ENCODE results near the gene SLC38A1. TPM values are rescaled to one million over a fixed set of nuclear protein-coding genes. Genes with fewer than 3 reads are reported as not detected.
"Not testable (repeated sequence)": the region's sequence is repeated elsewhere in the genome, so short reads cannot be mapped to it uniquely, and the experiment has no call there.

SLC38A1 gene
- total and polyA plus RNA-seq, 2 donors from 2014 or later, result 13.3 to 124 TPM

DNA sequence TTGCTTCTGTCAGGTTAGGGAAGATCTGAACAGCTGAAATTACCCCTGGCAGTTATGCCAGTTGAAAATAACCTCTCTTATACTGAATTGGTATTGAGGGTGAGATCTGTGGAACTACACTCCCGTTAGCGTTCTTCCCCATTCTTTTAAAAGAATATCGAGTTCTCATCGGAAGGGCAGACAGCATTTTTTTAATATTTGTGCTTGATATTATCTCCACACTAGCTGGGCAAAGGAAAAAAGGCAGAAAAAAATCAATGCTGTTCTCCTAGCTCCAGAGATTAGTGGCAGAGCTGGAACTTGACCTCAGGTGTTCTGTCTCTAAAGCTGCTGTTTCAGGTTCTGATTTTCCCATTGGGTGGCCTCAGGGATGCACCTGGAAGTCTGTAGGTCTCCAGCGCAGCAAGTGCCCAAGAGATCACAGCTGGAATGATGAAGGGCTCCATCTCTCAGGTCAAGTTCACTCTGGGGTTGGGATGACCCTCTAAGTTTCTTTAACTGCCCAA, 67.5 kb downstream of the SLC38A1 start:
- no peaks in the 10 kb centered on the region for H3K4me1 ChIP-seq (ENCODE audit: control insufficient read depth in 2 of 3, insufficient read depth in 2 of 3, low read depth in 1 of 3, low read length in 3 of 3)
- H3K9me3 ChIP-seq (ENCODE audit: control insufficient read depth in 2 of 3, insufficient read depth in 1 of 3, low read length in 3 of 3), result no peaks in the 10 kb centered on the region
- FAIRE-seq (no peak), DNase-seq (no peak)
- TF ChIP-seq, protein P1, sequence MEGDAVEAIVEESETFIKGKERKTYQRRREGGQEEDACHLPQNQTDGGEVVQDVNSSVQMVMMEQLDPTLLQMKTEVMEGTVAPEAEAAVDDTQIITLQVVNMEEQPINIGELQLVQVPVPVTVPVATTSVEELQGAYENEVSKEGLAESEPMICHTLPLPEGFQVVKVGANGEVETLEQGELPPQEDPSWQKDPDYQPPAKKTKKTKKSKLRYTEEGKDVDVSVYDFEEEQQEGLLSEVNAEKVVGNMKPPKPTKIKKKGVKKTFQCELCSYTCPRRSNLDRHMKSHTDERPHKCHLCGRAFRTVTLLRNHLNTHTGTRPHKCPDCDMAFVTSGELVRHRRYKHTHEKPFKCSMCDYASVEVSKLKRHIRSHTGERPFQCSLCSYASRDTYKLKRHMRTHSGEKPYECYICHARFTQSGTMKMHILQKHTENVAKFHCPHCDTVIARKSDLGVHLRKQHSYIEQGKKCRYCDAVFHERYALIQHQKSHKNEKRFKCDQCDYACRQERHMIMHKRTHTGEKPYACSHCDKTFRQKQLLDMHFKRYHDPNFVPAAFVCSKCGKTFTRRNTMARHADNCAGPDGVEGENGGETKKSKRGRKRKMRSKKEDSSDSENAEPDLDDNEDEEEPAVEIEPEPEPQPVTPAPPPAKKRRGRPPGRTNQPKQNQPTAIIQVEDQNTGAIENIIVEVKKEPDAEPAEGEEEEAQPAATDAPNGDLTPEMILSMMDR (IDR thresholded peaks at IDR 0.05; ENCODE audit: borderline replicate concordance, extremely low read depth, insufficient read depth), result no peak
- no peak overlapping the region for H3K27ac ChIP-seq (ENCODE audit: low read depth in 2 of 2, low read length in 2 of 2)
- H3K27me3 ChIP-seq (ENCODE audit: control insufficient read depth, insufficient read depth, low read length), result no peaks in the 10 kb centered on the region
- intact Hi-C loops (cut with DNase I), result no loop called here
- no peak overlapping the region for H3K4me3 ChIP-seq (ENCODE audit: low read length in 3 of 3)
- H3K36me3 ChIP-seq (ENCODE audit: control insufficient read depth in 2 of 3, insufficient read depth in 3 of 3, low read length in 3 of 3), result peaks cover 0 to 5% (median 4%) of the 10 kb centered on the region in 3 donors
- no peak overlapping the region for H3K9ac ChIP-seq (ENCODE audit: low read length in 3 of 3)

DNA sequence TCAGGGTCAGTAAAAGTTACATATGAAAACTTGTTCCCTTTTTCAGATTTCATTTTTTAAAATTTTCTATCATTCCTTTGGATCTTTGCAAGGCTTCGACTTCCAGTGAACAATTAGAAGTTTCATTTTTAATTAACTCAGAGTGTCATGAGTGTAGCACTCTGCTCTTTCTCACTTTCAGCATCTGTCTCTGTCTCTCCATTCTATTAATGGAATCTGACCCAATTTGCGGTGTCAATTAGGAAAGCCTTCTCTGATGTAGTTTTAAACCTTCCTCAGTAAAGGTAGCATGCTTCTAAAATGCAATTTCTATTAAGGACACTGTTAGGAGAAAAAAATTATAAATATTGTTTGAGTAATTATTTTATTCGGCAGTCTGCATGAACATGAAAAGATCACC, 68.3 kb downstream of the SLC38A1 start:
- Histone ChIP-seq H3K4me1 (ENCODE audit: control insufficient read depth in 2 of 3, insufficient read depth in 2 of 3, low read depth in 1 of 3, low read length in 3 of 3) (no peaks in the 10 kb centered on the region), H3K9ac (ENCODE audit: low read length in 3 of 3) (no peak overlapping the region), H3K36me3 (ENCODE audit: control insufficient read depth in 2 of 3, insufficient read depth in 3 of 3, low read length in 3 of 3) (peaks cover 4 to 12% (median 4%) of the 10 kb centered on the region in 3 donors), H3K9me3 (ENCODE audit: control insufficient read depth in 2 of 3, insufficient read depth in 1 of 3, low read length in 3 of 3) (no peaks in the 10 kb centered on the region), H3K27ac (ENCODE audit: low read depth in 2 of 2, low read length in 2 of 2) (no peak overlapping the region), H3K4me3 (ENCODE audit: low read length in 3 of 3) (no peak overlapping the region), H3K27me3 (ENCODE audit: control insufficient read depth, insufficient read depth, low read length) (no peaks in the 10 kb centered on the region)
- DNase-seq (no peak), FAIRE-seq (no peak)
- TF ChIP-seq, protein P1 (IDR thresholded peaks at IDR 0.05; ENCODE audit: borderline replicate concordance, extremely low read depth, insufficient read depth), result no peak
- intact Hi-C loops (cut with DNase I), result no loop called here

- intact Hi-C loops (cut with DNase I), result no loop called here
- Histone ChIP-seq H3K36me3 (ENCODE audit: control insufficient read depth in 2 of 3, insufficient read depth in 3 of 3, low read length in 3 of 3) (peaks cover 4 to 14% (median 8%) of the 10 kb centered on the region in 3 donors), H3K4me3 (ENCODE audit: low read length in 3 of 3) (no peak overlapping the region), H3K27me3 (ENCODE audit: control insufficient read depth, insufficient read depth, low read length) (no peaks in the 10 kb centered on the region), H3K9ac (ENCODE audit: low read length in 3 of 3) (no peak overlapping the region), H3K4me1 (ENCODE audit: control insufficient read depth in 2 of 3, insufficient read depth in 2 of 3, low read depth in 1 of 3, low read length in 3 of 3) (no peaks in the 10 kb centered on the region), H3K27ac (ENCODE audit: low read depth in 2 of 2, low read length in 2 of 2) (no peak overlapping the region), H3K9me3 (ENCODE audit: control insufficient read depth in 2 of 3, insufficient read depth in 1 of 3, low read length in 3 of 3) (no peaks in the 10 kb centered on the region)
- TF ChIP-seq, protein P1 (IDR thresholded peaks at IDR 0.05; ENCODE audit: borderline replicate concordance, extremely low read depth, insufficient read depth), result no peak
- FAIRE-seq, result no peak
- DNase-seq, result no peak
These were observed 69.9 kb downstream of the SLC38A1 start for GRCh38 chr12:46198913-46199312.

GRCh38 chr12:46197883-46198282, 71.0 kb downstream of the SLC38A1 start:
- no peaks in the 10 kb centered on the region for H3K4me1 ChIP-seq (ENCODE audit: control insufficient read depth in 2 of 3, insufficient read depth in 2 of 3, low read depth in 1 of 3, low read length in 3 of 3)
- no peak overlapping the region for H3K4me3 ChIP-seq (ENCODE audit: low read length in 3 of 3)
- H3K27ac ChIP-seq (ENCODE audit: low read depth in 2 of 2, low read length in 2 of 2), result no peak overlapping the region
- no peaks in the 10 kb centered on the region for H3K27me3 ChIP-seq (ENCODE audit: control insufficient read depth, insufficient read depth, low read length)
- intact Hi-C loops (cut with DNase I), result no loop called here
- H3K36me3 ChIP-seq (ENCODE audit: control insufficient read depth in 2 of 3, insufficient read depth in 3 of 3, low read length in 3 of 3), result peaks cover 2 to 14% (median 8%) of the 10 kb centered on the region in 3 donors
- FAIRE-seq (no peak), DNase-seq (no peak)
- TF ChIP-seq, protein P1 (IDR thresholded peaks at IDR 0.05; ENCODE audit: borderline replicate concordance, extremely low read depth, insufficient read depth), result no peak
- H3K9ac ChIP-seq (ENCODE audit: low read length in 3 of 3), result no peak overlapping the region
- H3K9me3 ChIP-seq (ENCODE audit: control insufficient read depth in 2 of 3, insufficient read depth in 1 of 3, low read length in 3 of 3), result no peaks in the 10 kb centered on the region

- FAIRE-seq; intact Hi-C loops (cut with DNase I): not testable (repeated sequence)
These were observed 78.3 kb downstream of the SLC38A1 start for GRCh38 chr12:46190533-46190932.

More at GRCh38 chr12:46190533-46190932, 78.3 kb downstream of the SLC38A1 start:
- DNase-seq; H3K4me3 ChIP-seq (ENCODE audit: low read length in 3 of 3); H3K9me3 ChIP-seq (ENCODE audit: control insufficient read depth in 2 of 3, insufficient read depth in 1 of 3, low read length in 3 of 3); H3K27me3 ChIP-seq (ENCODE audit: control insufficient read depth, insufficient read depth, low read length); H3K4me1 ChIP-seq (ENCODE audit: control insufficient read depth in 2 of 3, insufficient read depth in 2 of 3, low read depth in 1 of 3, low read length in 3 of 3); H3K27ac ChIP-seq (ENCODE audit: low read depth in 2 of 2, low read length in 2 of 2); H3K36me3 ChIP-seq (ENCODE audit: control insufficient read depth in 2 of 3, insufficient read depth in 3 of 3, low read length in 3 of 3); H3K9ac ChIP-seq (ENCODE audit: low read length in 3 of 3): not testable (repeated sequence)
